T-cell (primary cell): ENCODE measurements around the gene PRKCB. TPM values are rescaled to one million over a fixed set of nuclear protein-coding genes. Genes with fewer than 3 reads are reported as not detected.
"Not testable (repeated sequence)": the region's sequence is repeated elsewhere in the genome, so short reads cannot be mapped to it uniquely, and the experiment has no call there.

Experiments used
- ATAC-seq, 4 experiments: fragments of 200-7000 bp in 3 of 4; fragments of 150-1000 bp in 1 of 4; cut with Tn5 transposase; replicated peaks in 1 of 4; 1 replicate in 3 of 4; 2 replicates in 1 of 4; pipeline ENCODE4 v1.10.0; 2021; ENCODE audit warnings: moderate library complexity in 3 of 4, mild to moderate bottlenecking in 2 of 4, moderate number of reproducible peaks in 1 of 4
- CTCF ChIA-PET, 2 donors: fragments of 300-600 bp; sonication (Branson Sonifier 250); formaldehyde crosslinking; loops; one replicate each; lab custom pipeline; 2022; ENCODE audit warnings: antibody characterized with exemption in 2 of 2; lab: Charles Lee
- POLR2A ChIA-PET, 2 donors: fragments of 300-600 bp; sonication (Branson Sonifier 250); formaldehyde crosslinking; loops; one replicate each; lab custom pipeline; 2022; ENCODE audit warnings: antibody characterized with exemption in 2 of 2; lab: Charles Lee
- DNase-seq, 35 experiments: peaks; one replicate each; pipeline versions ENCODE4 v3.0.0 to v3.0.0-alpha.2; 2013 to 2023
- H3K27ac ChIP-seq: one replicate; pipeline ENCODE4 v1.5.1; 2013; ENCODE audit warnings: low read length
- H3K27me3 ChIP-seq, 2 experiments: replicated peaks in 1 of 2; 1 replicate in 1 of 2; 2 replicates in 1 of 2; pipeline versions ENCODE4 v1.6.1 to v1.7.0; 2013; ENCODE audit warnings: low read length in 1 of 2, mixed read lengths in 1 of 2; ENCODE audit not compliant: control insufficient read depth in 2 of 2, insufficient read depth in 2 of 2; ENCODE audit errors: extremely low read depth in 1 of 2
- H3K36me3 ChIP-seq, 2 donors: 1 replicate in 1 of 2; 2 replicates in 1 of 2; pipeline versions ENCODE4 v1.6.1 to v1.7.0; 2013; ENCODE audit warnings: low read length in 1 of 2; ENCODE audit not compliant: control insufficient read depth in 2 of 2, insufficient read depth in 1 of 2; ENCODE audit errors: extremely low read depth in 1 of 2
- H3K4me1 ChIP-seq, 2 experiments: 1 replicate in 1 of 2; 2 replicates in 1 of 2; pipeline versions ENCODE4 v1.6.1 to v1.7.0; 2013; ENCODE audit warnings: low read length in 2 of 2, mixed read lengths in 1 of 2; ENCODE audit not compliant: insufficient read depth in 2 of 2, control insufficient read depth in 1 of 2; ENCODE audit errors: extremely low read depth in 1 of 2
- H3K4me3 ChIP-seq, 2 donors: 1 replicate in 1 of 2; 2 replicates in 1 of 2; pipeline versions ENCODE4 v1.5.1 to v1.7.0; 2013; ENCODE audit warnings: mild to moderate bottlenecking in 2 of 2, low read length in 1 of 2, moderate library complexity in 1 of 2; ENCODE audit not compliant: control insufficient read depth in 1 of 2; ENCODE audit errors: extremely low read depth in 1 of 2
- H3K9me3 ChIP-seq: 2 replicates; pipeline ENCODE4 v1.7.0; 2013
- H3K27ac Mint-ChIP-seq, 2 donors: one replicate each; pipeline ENCODE4 v1.8.0; 2020 to 2021; ENCODE audit warnings: mild to moderate bottlenecking in 2 of 2, mixed read lengths in 2 of 2
- H3K27me3 Mint-ChIP-seq, 2 donors: one replicate each; pipeline ENCODE4 v1.8.0; 2021 to 2022; ENCODE audit warnings: mixed read lengths in 2 of 2
- H3K36me3 Mint-ChIP-seq: one replicate; pipeline ENCODE4 v1.8.0; 2021; ENCODE audit warnings: mixed read lengths
- H3K4me1 Mint-ChIP-seq, 3 donors: one replicate each; pipeline ENCODE4 v1.8.0; 2020 to 2022; ENCODE audit warnings: mixed read lengths in 3 of 3, mild to moderate bottlenecking in 1 of 3
- H3K4me3 Mint-ChIP-seq, 3 donors: one replicate each; pipeline ENCODE4 v1.8.0; 2020 to 2022; ENCODE audit warnings: mild to moderate bottlenecking in 3 of 3, mixed read lengths in 3 of 3, moderate library complexity in 3 of 3
- H3K9me3 Mint-ChIP-seq, 3 donors: one replicate each; pipeline ENCODE4 v1.8.0; 2020 to 2022; ENCODE audit warnings: mixed read lengths in 3 of 3
- WGBS: methylation state at CpG from one replicate; pipeline ENCODE4 v1.1.5; 2013; ENCODE audit warnings: missing lambda C conversion rate; ENCODE audit not compliant: insufficient coverage; 5-methylcytosine and 5-hydroxymethylcytosine counted together
- total RNA-seq, 35 experiments: library from RNA in 6 of 35; stranded (reverse) in 6 of 35; fragments of 120-200 nt in 1 of 35; gene quantifications; one replicate each; pipeline versions ENCODE4 v1.2.1 to v1.2.4 and lab custom pipeline; 2013 to 2026

PRKCB gene
- total RNA-seq, 5 donors from 2014 or later (not counting 1 experiment from before 2014, with no cell fraction given), result 84.7 to 114 (median 105) TPM

- DNase-seq (no peak), ATAC-seq (no peak)
- Histone ChIP-seq H3K9me3 (no peaks in the 10 kb centered on the region), H3K4me3 (no peak overlapping the region), H3K27ac (no peak overlapping the region), H3K27me3 (no peaks in the 10 kb centered on the region), H3K36me3 (no peaks in the 10 kb centered on the region), H3K4me1 (peaks cover 0 to 1% of the 10 kb centered on the region in 2 experiments)
- no peak overlapping the region for H3K27ac Mint-ChIP-seq
- CTCF ChIA-PET, result no interaction called here
- H3K4me1 Mint-ChIP-seq, result peaks cover 53 to 58% (median 57%) of the 10 kb centered on the region in 3 donors
- WGBS, result 100% methylated on average over 2 of the region's 4 CpGs
- H3K36me3 Mint-ChIP-seq, result peaks cover 48% of the 10 kb centered on the region
- H3K27me3 Mint-ChIP-seq, result no peaks in the 10 kb centered on the region
- H3K9me3 Mint-ChIP-seq, result peaks cover 0 to 3% (median 0%) of the 10 kb centered on the region in 3 donors
- POLR2A ChIA-PET, result no interaction called here
- no peak overlapping the region for H3K4me3 Mint-ChIP-seq
These were observed 93.5 kb downstream of the PRKCB start for GRCh38 chr16:23929237-23929636.

- Mint-ChIP-seq H3K36me3 (peaks cover 47% of the 10 kb centered on the region), H3K27ac (no peak overlapping the region), H3K4me3 (no peak overlapping the region), H3K9me3 (peaks cover 0 to 3% (median 0%) of the 10 kb centered on the region in 3 donors), H3K27me3 (no peaks in the 10 kb centered on the region), H3K4me1 (peaks cover 58 to 59% (median 58%) of the 10 kb centered on the region in 3 donors)
- Histone ChIP-seq H3K27ac (no peak overlapping the region), H3K4me1 (peaks cover 0 to 6% of the 10 kb centered on the region in 2 experiments), H3K9me3 (no peaks in the 10 kb centered on the region), H3K36me3 (no peaks in the 10 kb centered on the region), H3K4me3 (no peak overlapping the region), H3K27me3 (no peaks in the 10 kb centered on the region)
- ATAC-seq (no peak), DNase-seq (no peak)
- ChIA-PET CTCF (interaction anchor here in 1 of 2 donors (0.6 kb wide), 1 partner anchor 229 kb away, joined by 3 read pairs; no protein-coding TSS in a partner anchor), POLR2A (no interaction called here)
- WGBS, result no CpG with 5 or more reads among the region's 5 CpGs
These were observed 94.1 kb downstream of the PRKCB start for GRCh38 chr16:23929856-23930255.

GRCh38 chr16:23930791-23931190 is 95.0 kb downstream of the PRKCB start:
- Mint-ChIP-seq H3K27me3 (no peaks in the 10 kb centered on the region), H3K27ac (no peak overlapping the region), H3K4me1 (peaks cover 62 to 67% (median 66%) of the 10 kb centered on the region in 3 donors), H3K36me3 (peaks cover 39% of the 10 kb centered on the region), H3K9me3 (peaks cover 0 to 3% (median 0%) of the 10 kb centered on the region in 3 donors), H3K4me3 (no peak overlapping the region)
- ATAC-seq (no peak), DNase-seq (no peak)
- ChIA-PET CTCF (interaction anchor here (0.5 to 1.2 kb wide), 3 partner anchors 27 to 228 kb away, joined by 3 read pairs; no protein-coding TSS in a partner anchor), POLR2A (no interaction called here)
- Histone ChIP-seq H3K4me1 (peaks cover 0 to 6% of the 10 kb centered on the region in 2 experiments), H3K4me3 (no peak overlapping the region), H3K27ac (no peak overlapping the region), H3K36me3 (no peaks in the 10 kb centered on the region), H3K27me3 (no peaks in the 10 kb centered on the region), H3K9me3 (no peaks in the 10 kb centered on the region)
- WGBS, result 100% methylated on average over 2 of the region's 5 CpGs

GRCh38 chr16:23931199-23931598 is 95.4 kb downstream of the PRKCB start:
- H3K9me3 ChIP-seq, result no peaks in the 10 kb centered on the region
- H3K4me1 Mint-ChIP-seq, result peaks cover 66 to 70% (median 70%) of the 10 kb centered on the region in 3 donors
- H3K36me3 ChIP-seq, result no peaks in the 10 kb centered on the region
- no peaks in the 10 kb centered on the region for H3K27me3 Mint-ChIP-seq
- H3K9me3 Mint-ChIP-seq, result peaks cover 0 to 3% (median 0%) of the 10 kb centered on the region in 3 donors
- peaks cover 0 to 6% of the 10 kb centered on the region in 2 experiments for H3K4me1 ChIP-seq
- H3K36me3 Mint-ChIP-seq, result peaks cover 41% of the 10 kb centered on the region
- H3K27ac ChIP-seq, result no peak overlapping the region
- no peak overlapping the region for H3K4me3 Mint-ChIP-seq
- H3K4me3 ChIP-seq, result no peak overlapping the region
- DNase-seq (no peak), ATAC-seq (no peak)
- WGBS, result 95% methylated on average over 2 of the region's 2 CpGs
- POLR2A ChIA-PET, result no interaction called here
- H3K27ac Mint-ChIP-seq, result peak overlapping the region in 1 of 2 donors; percentile 24
- H3K27me3 ChIP-seq, result no peaks in the 10 kb centered on the region
- CTCF ChIA-PET, result interaction anchor here (0.5 to 1.2 kb wide), 2 partner anchors 26 to 79 kb away, joined by 3 read pairs; no protein-coding TSS in a partner anchor

- Mint-ChIP-seq H3K36me3 (peaks cover 38% of the 10 kb centered on the region), H3K4me1 (peaks cover 59 to 68% (median 60%) of the 10 kb centered on the region in 3 donors)
- CTCF ChIA-PET, result interaction anchor here in 1 of 2 donors (0.5 to 0.6 kb wide), 2 partner anchors 80 to 569 kb away, joined by 3 to 4 read pairs; no protein-coding TSS in a partner anchor
- DNase-seq, H3K4me3 ChIP-seq, POLR2A ChIA-PET, H3K9me3 ChIP-seq, H3K27me3 ChIP-seq, H3K36me3 ChIP-seq, H3K27me3 Mint-ChIP-seq, H3K4me1 ChIP-seq, H3K27ac ChIP-seq, H3K4me3 Mint-ChIP-seq, ATAC-seq, H3K27ac Mint-ChIP-seq, H3K9me3 Mint-ChIP-seq: not testable (repeated sequence)
- 100% methylated on average over 2 of the region's 2 CpGs for WGBS
These were observed 97.9 kb downstream of the PRKCB start for GRCh38 chr16:23933650-23934049.

GRCh38 chr16:23934610-23935236 is 98.9 kb downstream of the PRKCB start:
- H3K27ac ChIP-seq, result no peak overlapping the region
- Mint-ChIP-seq H3K27ac (no peak overlapping the region), H3K4me3 (no peak overlapping the region), H3K4me1 (peaks cover 56 to 70% (median 56%) of the 10 kb centered on the region in 3 donors), H3K27me3 (no peaks in the 10 kb centered on the region), H3K9me3 (peaks cover 0 to 3% (median 0%) of the 10 kb centered on the region in 3 donors), H3K36me3 (peaks cover 29% of the 10 kb centered on the region)
- no peaks in the 10 kb centered on the region for H3K9me3 ChIP-seq
- no peak overlapping the region for H3K4me3 ChIP-seq
- ChIA-PET POLR2A (interaction anchor here (0.6 kb wide), 2 partner anchors 29 to 119 kb away, joined by 3 to 4 read pairs; no protein-coding TSS in a partner anchor), CTCF (no interaction called here)
- no peaks in the 10 kb centered on the region for H3K36me3 ChIP-seq
- DNase-seq (no peak), ATAC-seq (no peak)
- 82% methylated on average over 6 of the region's 8 CpGs for WGBS
- peaks cover 0 to 6% of the 10 kb centered on the region in 2 experiments for H3K4me1 ChIP-seq
- no peaks in the 10 kb centered on the region for H3K27me3 ChIP-seq
